ENCODE results near the gene PIP4K2C.

DNA sequence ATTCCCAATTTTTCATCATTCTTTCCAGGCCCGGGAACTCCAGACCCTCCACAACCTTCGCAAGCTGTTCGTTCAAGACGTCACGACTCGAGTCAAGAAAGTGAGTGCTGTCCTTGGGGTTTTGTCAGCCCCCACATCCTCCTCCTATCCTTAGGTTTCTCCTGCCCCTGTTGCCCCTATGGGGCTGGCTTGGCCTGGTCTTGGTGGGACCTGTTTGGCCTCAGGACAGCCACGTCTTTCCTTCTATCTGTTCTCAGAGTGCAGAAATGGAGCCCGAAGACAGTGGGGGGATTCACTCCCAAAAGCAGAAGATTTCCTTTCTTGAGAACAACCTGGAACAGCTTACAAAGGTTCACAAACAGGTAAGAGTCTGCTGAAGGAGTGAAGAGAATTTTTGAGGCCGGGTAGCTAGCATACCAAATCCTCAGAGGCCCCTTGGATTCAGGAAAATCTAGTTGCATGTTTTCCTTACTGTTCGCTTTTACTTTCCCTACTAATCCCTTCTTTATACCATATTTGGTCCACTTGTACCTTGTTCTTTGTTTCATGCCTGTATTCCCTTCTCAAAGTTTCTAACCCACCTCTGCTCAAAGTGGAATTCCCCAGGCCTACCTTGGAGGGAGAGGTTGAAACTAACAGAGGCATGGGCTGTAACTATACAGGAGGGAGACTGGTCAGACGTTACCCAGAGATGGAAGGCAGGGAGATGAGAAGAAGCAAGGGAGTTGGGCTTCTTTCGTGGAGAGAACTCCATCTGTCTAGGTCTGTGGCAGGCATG is 12.8 kb upstream of the PIP4K2C start:
- no peak for TF ChIP-seq EP300 (IDR thresholded peaks at IDR 0.05)
- no peak for TF ChIP-seq POLR2A (IDR thresholded peaks at IDR 0.05)
- TF ChIP-seq CTCF (IDR thresholded peaks at IDR 0.05), result no peak
